HEK293T (cell line): ENCODE data around the gene SORBS2.

Experiments
- ELF4 ChIP-seq: fragments of 450-650 bp; IDR thresholded peaks from 2 replicates; pipeline ENCODE4 v1.6.1; 2017; ENCODE audit warnings: antibody characterized with exemption
- ZNF384 ChIP-seq: fragments of 450-650 bp; IDR thresholded peaks from 2 replicates; pipeline ENCODE4 v1.6.1; 2016

- TF ChIP-seq ZNF384: no peak
- TF ChIP-seq ELF4: no peak
Measured at GRCh38 chr4:185744946-185745345, 67.0 kb downstream of the SORBS2 start.
